GM18520 (cell line): ENCODE results near the gene TMPRSS3.

Experiments used
- ATAC-seq: cut with Tn5 transposase; IDR thresholded peaks from one replicate; pipeline ENCODE4 v1.9.1; 2021; ENCODE audit not compliant: unreplicated experiment

The TMPRSS3 gene

GRCh38 chr21:42429021-42429420 lies 33.2 kb upstream of the TMPRSS3 start:
- no peak for ATAC-seq

- ATAC-seq: no peak
These were observed 32.1 kb upstream of the TMPRSS3 start for GRCh38 chr21:42427809-42428419.

GRCh38 chr21:42426876-42427480 lies 31.1 kb upstream of the TMPRSS3 start:
- ATAC-seq: no peak

- no peak for ATAC-seq
These were observed 30.6 kb upstream of the TMPRSS3 start for GRCh38 chr21:42426424-42426823.

GRCh38 chr21:42425591-42425990 lies 29.7 kb upstream of the TMPRSS3 start:
- ATAC-seq: peak; percentile 19

- ATAC-seq: peak; percentile 33
These were observed 29.2 kb upstream of the TMPRSS3 start for GRCh38 chr21:42424914-42425541.

- ATAC-seq: no peak
These were observed 27.8 kb upstream of the TMPRSS3 start for GRCh38 chr21:42423685-42424084.

GRCh38 chr21:42423197-42423675 lies 27.4 kb upstream of the TMPRSS3 start:
- no peak for ATAC-seq

- ATAC-seq: no peak
These were observed 25.4 kb upstream of the TMPRSS3 start for GRCh38 chr21:42421018-42421793.

- no peak for ATAC-seq
These were observed 24.0 kb upstream of the TMPRSS3 start for GRCh38 chr21:42419845-42420244.

GRCh38 chr21:42418886-42419285 lies 23.0 kb upstream of the TMPRSS3 start:
- no peak for ATAC-seq

GRCh38 chr21:42417533-42417932 lies 21.7 kb upstream of the TMPRSS3 start:
- no peak for ATAC-seq

GRCh38 chr21:42414928-42415769 lies 19.3 kb upstream of the TMPRSS3 start:
- peak; percentile 71 for ATAC-seq

- ATAC-seq: no peak
These were observed 18.7 kb upstream of the TMPRSS3 start for GRCh38 chr21:42414553-42414927.

GRCh38 chr21:42414066-42414465 lies 18.2 kb upstream of the TMPRSS3 start:
- no peak for ATAC-seq

- no peak for ATAC-seq
These were observed 17.6 kb upstream of the TMPRSS3 start for GRCh38 chr21:42413500-42413899.

- no peak for ATAC-seq
These were observed 17.2 kb upstream of the TMPRSS3 start for GRCh38 chr21:42413093-42413492.

GRCh38 chr21:42412636-42412933 lies 16.7 kb upstream of the TMPRSS3 start:
- no peak for ATAC-seq

GRCh38 chr21:42411891-42412635 lies 16.2 kb upstream of the TMPRSS3 start:
- ATAC-seq: no peak

- ATAC-seq: no peak
These were observed 15.5 kb upstream of the TMPRSS3 start for GRCh38 chr21:42411197-42411869.
